Fibroblast of lung (primary cell): Measurements from ENCODE around the gene RNPEP. TPM values are rescaled to one million over a fixed set of nuclear protein-coding genes. Genes with fewer than 3 reads are reported as not detected.
"Not testable (repeated sequence)": the region's sequence is repeated elsewhere in the genome, so short reads cannot be mapped to it uniquely, and the experiment has no call there.

Experiments used
- DNase-seq, 2 donors: peaks; one replicate each; pipeline versions ENCODE4 v3.0.0 to v3.0.0-alpha.2; 2010; ENCODE audit warnings: low read depth in 2 of 2
- H2AFZ ChIP-seq: 2 replicates; pipeline ENCODE4 v1.5.1; 2012; ENCODE audit warnings: low read length, control low read depth, inconsistent platforms
- H3K27ac ChIP-seq: 2 replicates; pipeline ENCODE4 v1.5.1; 2011; ENCODE audit warnings: low read length, control low read depth; ENCODE audit not compliant: insufficient read depth
- H3K27me3 ChIP-seq: 2 replicates; pipeline ENCODE4 v1.5.1; 2011; ENCODE audit warnings: mild to moderate bottlenecking, low read length; ENCODE audit not compliant: control insufficient read depth, insufficient read depth
- H3K36me3 ChIP-seq: 2 replicates; pipeline ENCODE4 v1.5.1; 2011; ENCODE audit warnings: low read length; ENCODE audit not compliant: control insufficient read depth, insufficient read depth
- H3K4me1 ChIP-seq: 2 replicates; pipeline ENCODE4 v1.5.1; 2011; ENCODE audit warnings: low read length; ENCODE audit not compliant: control insufficient read depth, insufficient read depth; ENCODE audit errors: extremely low read depth
- H3K4me2 ChIP-seq: 2 replicates; pipeline ENCODE4 v1.5.1; 2011; ENCODE audit warnings: low read length, control low read depth; ENCODE audit not compliant: insufficient read depth; ENCODE audit errors: extremely low read depth
- H3K4me3 ChIP-seq, 4 experiments: fragments of 200-600 bp in 1 of 4; sonication (generic) in 1 of 4; replicated peaks in 1 of 4; 2 replicates each; pipeline ENCODE4 v1.5.1; 2011 to 2016; ENCODE audit warnings: low read length in 4 of 4, low read depth in 3 of 4, mild to moderate bottlenecking in 3 of 4, control low read depth in 2 of 4, inconsistent platforms in 1 of 4, mixed read lengths in 1 of 4; ENCODE audit not compliant: insufficient read depth in 1 of 4; ENCODE audit errors: control extremely low read depth in 1 of 4
- H3K79me2 ChIP-seq: 2 replicates; pipeline ENCODE4 v1.5.1; 2012; ENCODE audit warnings: mild to moderate bottlenecking, low read length, inconsistent platforms; ENCODE audit not compliant: control insufficient read depth, insufficient read depth
- H3K9ac ChIP-seq: 2 replicates; pipeline ENCODE4 v1.5.1; 2011; ENCODE audit warnings: mild to moderate bottlenecking, low read length, control low read depth; ENCODE audit not compliant: insufficient read depth
- H3K9me3 ChIP-seq: 2 replicates; pipeline ENCODE4 v1.5.1; 2012; ENCODE audit warnings: low read depth, low read length; ENCODE audit not compliant: control insufficient read depth, insufficient read depth
- H4K20me1 ChIP-seq: 2 replicates; pipeline ENCODE4 v1.5.1; 2011; ENCODE audit warnings: low read length; ENCODE audit not compliant: control insufficient read depth, insufficient read depth; ENCODE audit errors: extremely low read depth
- EZH2 ChIP-seq: IDR thresholded peaks from 2 replicates; pipeline ENCODE4 v1.5.1; 2012; ENCODE audit warnings: low read length, control low read depth, mild to moderate bottlenecking; ENCODE audit errors: missing control alignments
- polyA plus RNA-seq, 2 donors: library from polyadenylated mRNA; depleted of rRNA in 1 of 2; stranded (reverse) in 1 of 2; unstranded in 1 of 2; fragments of >200 nt; gene quantifications; 2 replicates each; pipeline ENCODE4 v1.2.1, GENCODE V29; 2011 to 2012; ENCODE audit warnings: missing spikeins in 1 of 2
- total RNA-seq: library from RNA; depleted of rRNA; stranded (reverse); fragments of >200 nt; gene quantifications from 2 replicates; pipeline ENCODE4 v1.2.1, GENCODE V29; 2014
- TF ChIP-seq, protein P1 (sequence below), 2 donors: IDR thresholded peaks in 1 of 2; conservative IDR thresholded peaks in 1 of 2; 1 replicate in 1 of 2; 2 replicates in 1 of 2; pipeline ENCODE4 v1.5.1; 2011 to 2012; ENCODE audit warnings: low read length in 2 of 2, control low read depth in 1 of 2, inconsistent platforms in 1 of 2, low read depth in 1 of 2, mild to moderate bottlenecking in 1 of 2

Gene RNPEP
- total and polyA plus RNA-seq, 2 donors (not counting 1 experiment from before 2014, with no cell fraction given), result 56.9 to 77.1 TPM

DNA sequence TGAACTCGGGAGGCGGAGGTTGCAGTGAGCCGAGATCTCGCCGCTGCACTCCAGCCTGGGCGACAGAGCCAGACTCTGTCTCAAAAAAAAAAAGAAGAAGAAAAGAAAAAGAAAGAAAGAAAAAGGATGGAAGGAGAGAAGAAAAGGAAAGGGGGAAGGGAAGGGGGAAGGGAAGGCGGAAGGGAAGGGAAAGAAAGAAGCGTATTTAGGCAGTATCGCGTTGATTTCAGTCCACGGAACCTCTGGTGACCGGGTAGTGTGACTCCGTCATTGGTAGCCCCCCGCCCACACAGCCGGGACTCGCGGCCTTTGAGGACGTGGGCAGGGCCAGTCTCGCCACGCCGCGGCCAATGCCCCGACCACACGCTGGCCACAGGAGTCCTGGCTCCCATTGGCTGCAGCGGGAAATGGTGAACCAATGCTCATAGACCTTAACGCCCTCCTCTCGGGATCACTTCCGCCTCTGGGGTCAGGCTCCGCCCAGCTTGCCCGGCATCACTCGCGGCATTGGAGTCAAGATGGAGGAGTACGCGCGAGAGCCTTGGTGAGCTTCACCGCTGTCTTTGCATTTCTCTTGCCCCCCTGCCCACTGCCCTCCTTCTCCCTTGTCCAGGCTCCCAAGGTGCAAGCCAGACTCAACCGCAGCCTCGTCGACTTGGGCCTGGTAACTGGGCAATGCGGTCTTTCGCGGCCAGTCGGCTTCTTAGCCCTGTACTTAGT is 27.3 kb upstream of the RNPEP start, which contains the start of gene TIMM17A:
Gene TIMM17A, plus strand, starts transcription at position 495 of the 720 bp plus-strand sequence. Its CDS starts 24 bp downstream, at position 519.
- Histone ChIP-seq H3K27me3 (no peaks in the 10 kb centered on the region), H2AFZ (peak within 1 kb of the TSS; percentile 99), H3K9me3 (no peaks in the 10 kb centered on the region), H3K9ac (peak within 1 kb of the TSS; percentile 94), H3K79me2 (peaks cover 22% of the 10 kb centered on the region), H3K4me2 (peak within 1 kb of the TSS; percentile 99), H3K4me1 (peaks cover 2% of the 10 kb centered on the region), H4K20me1 (no peaks in the 10 kb centered on the region), H3K4me3 (peak within 1 kb of the TSS; percentile 70 to 100 (median 96)), H3K36me3 (no peaks in the 10 kb centered on the region), H3K27ac (peak within 1 kb of the TSS; percentile 94)
- DNase-seq, result peak; percentile 98 to 99
- TF ChIP-seq EZH2, result no peak
- TF ChIP-seq, protein P1, sequence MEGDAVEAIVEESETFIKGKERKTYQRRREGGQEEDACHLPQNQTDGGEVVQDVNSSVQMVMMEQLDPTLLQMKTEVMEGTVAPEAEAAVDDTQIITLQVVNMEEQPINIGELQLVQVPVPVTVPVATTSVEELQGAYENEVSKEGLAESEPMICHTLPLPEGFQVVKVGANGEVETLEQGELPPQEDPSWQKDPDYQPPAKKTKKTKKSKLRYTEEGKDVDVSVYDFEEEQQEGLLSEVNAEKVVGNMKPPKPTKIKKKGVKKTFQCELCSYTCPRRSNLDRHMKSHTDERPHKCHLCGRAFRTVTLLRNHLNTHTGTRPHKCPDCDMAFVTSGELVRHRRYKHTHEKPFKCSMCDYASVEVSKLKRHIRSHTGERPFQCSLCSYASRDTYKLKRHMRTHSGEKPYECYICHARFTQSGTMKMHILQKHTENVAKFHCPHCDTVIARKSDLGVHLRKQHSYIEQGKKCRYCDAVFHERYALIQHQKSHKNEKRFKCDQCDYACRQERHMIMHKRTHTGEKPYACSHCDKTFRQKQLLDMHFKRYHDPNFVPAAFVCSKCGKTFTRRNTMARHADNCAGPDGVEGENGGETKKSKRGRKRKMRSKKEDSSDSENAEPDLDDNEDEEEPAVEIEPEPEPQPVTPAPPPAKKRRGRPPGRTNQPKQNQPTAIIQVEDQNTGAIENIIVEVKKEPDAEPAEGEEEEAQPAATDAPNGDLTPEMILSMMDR (conservative IDR thresholded peaks at IDR 0.05 in 1 of 2, IDR thresholded peaks at IDR 0.05 in 1 of 2; ENCODE audit: low read depth in 1 of 2, low read length in 2 of 2), result no peak

DNA sequence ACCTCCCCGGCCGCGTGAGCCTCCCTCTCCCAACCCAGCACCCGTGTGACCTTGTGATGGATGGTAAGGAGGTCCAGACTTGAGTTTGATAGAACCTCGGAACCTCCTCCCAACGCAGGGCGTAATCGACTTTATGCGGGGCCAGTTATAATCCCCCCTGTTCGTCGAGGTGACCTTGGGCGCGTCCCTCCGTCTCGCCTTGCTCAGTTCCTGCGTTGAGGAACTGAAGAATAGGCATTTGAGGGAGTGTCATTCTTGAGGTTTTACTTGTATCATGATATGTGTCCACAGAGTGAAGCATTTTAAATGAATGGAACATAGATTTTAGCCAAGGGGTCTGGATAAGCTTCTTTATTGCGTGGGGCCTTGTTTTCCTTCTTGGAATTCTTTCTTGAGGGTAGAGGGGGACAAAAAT is 26.7 kb upstream of the RNPEP start:
- H3K4me3 ChIP-seq, result peak overlapping the region; percentile 70 to 100 (median 96)
- TF ChIP-seq, protein P1 (conservative IDR thresholded peaks at IDR 0.05 in 1 of 2, IDR thresholded peaks at IDR 0.05 in 1 of 2; ENCODE audit: low read depth in 1 of 2, low read length in 2 of 2), result no peak
- TF ChIP-seq EZH2, result no peak
- peak overlapping the region; percentile 94 for H3K27ac ChIP-seq
- H2AFZ ChIP-seq, result peak overlapping the region; percentile 99
- peaks cover 22% of the 10 kb centered on the region for H3K79me2 ChIP-seq
- H3K4me2 ChIP-seq, result peak overlapping the region; percentile 99
- peaks cover 2% of the 10 kb centered on the region for H3K4me1 ChIP-seq
- H4K20me1 ChIP-seq, result no peaks in the 10 kb centered on the region
- no peaks in the 10 kb centered on the region for H3K27me3 ChIP-seq
- peak overlapping the region; percentile 94 for H3K9ac ChIP-seq
- H3K36me3 ChIP-seq, result no peaks in the 10 kb centered on the region
- H3K9me3 ChIP-seq, result no peaks in the 10 kb centered on the region
- DNase-seq, result no peak

DNA sequence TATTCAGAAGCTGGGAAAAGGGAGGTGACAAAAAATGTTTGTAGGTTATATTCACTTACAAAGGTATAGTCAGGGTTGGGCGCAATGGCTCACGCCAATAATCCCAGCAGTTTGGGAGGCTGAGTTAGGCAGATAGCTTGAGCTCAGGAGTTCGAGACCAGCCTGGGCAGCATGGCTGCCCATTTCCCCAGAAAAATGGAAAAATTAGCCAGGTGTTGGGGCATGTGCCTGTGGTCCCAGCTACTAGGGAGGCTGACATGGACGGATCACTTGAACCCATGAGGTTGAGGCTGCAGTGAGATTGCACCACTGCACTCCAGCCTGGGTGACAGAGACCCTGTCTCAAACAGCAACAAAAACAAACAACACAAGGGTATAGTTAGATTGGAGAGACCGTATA is 24.1 kb upstream of the RNPEP start:
- peaks cover 22% of the 10 kb centered on the region for H3K79me2 ChIP-seq
- peaks cover 2% of the 10 kb centered on the region for H3K36me3 ChIP-seq

DNA sequence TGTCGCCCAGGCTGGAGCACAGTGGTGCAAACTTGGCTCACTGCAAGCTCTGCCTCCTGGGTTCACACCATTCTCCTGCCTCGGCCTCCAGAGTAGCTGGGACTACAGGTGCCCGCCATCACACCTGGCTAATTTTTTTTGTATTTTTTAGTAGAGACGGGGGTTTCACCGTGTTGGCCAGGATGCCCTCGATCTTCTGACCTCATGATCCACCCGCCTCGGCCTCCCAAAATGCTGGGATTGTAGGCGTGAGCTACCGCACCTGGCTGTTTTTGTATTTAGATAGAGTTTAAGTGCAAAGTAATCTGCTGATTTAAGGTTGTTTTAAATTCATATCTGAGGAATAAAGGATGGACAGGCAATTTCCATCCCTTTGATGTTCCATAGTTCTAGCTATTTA is 20.1 kb upstream of the RNPEP start:
- not testable (repeated sequence) for H4K20me1 ChIP-seq, DNase-seq, H2AFZ ChIP-seq, H3K4me2 ChIP-seq, H3K4me1 ChIP-seq, H3K27me3 ChIP-seq, H3K27ac ChIP-seq, H3K9ac ChIP-seq, H3K9me3 ChIP-seq, H3K79me2 ChIP-seq, H3K36me3 ChIP-seq, H3K4me3 ChIP-seq

More for the DNA sequence above, 24.1 kb upstream of the RNPEP start:
- Histone ChIP-seq H3K27ac (no peak overlapping the region), H3K4me2 (no peak overlapping the region), H3K9ac (no peak overlapping the region), H3K9me3 (no peaks in the 10 kb centered on the region), H3K4me1 (peaks cover 2% of the 10 kb centered on the region), H3K4me3 (no peak overlapping the region), H2AFZ (no peak overlapping the region), H4K20me1 (no peaks in the 10 kb centered on the region), H3K27me3 (no peaks in the 10 kb centered on the region)
- TF ChIP-seq EZH2, result no peak
- TF ChIP-seq, protein P1 (conservative IDR thresholded peaks at IDR 0.05 in 1 of 2, IDR thresholded peaks at IDR 0.05 in 1 of 2; ENCODE audit: low read depth in 1 of 2, low read length in 2 of 2), result no peak
- DNase-seq, result no peak
